Measurements from ENCODE around the gene EIF2AK2.
"Not testable (repeated sequence)": the region's sequence is repeated elsewhere in the genome, so short reads cannot be mapped to it uniquely, and the experiment has no call there.

EIF2AK2 gene

DNA sequence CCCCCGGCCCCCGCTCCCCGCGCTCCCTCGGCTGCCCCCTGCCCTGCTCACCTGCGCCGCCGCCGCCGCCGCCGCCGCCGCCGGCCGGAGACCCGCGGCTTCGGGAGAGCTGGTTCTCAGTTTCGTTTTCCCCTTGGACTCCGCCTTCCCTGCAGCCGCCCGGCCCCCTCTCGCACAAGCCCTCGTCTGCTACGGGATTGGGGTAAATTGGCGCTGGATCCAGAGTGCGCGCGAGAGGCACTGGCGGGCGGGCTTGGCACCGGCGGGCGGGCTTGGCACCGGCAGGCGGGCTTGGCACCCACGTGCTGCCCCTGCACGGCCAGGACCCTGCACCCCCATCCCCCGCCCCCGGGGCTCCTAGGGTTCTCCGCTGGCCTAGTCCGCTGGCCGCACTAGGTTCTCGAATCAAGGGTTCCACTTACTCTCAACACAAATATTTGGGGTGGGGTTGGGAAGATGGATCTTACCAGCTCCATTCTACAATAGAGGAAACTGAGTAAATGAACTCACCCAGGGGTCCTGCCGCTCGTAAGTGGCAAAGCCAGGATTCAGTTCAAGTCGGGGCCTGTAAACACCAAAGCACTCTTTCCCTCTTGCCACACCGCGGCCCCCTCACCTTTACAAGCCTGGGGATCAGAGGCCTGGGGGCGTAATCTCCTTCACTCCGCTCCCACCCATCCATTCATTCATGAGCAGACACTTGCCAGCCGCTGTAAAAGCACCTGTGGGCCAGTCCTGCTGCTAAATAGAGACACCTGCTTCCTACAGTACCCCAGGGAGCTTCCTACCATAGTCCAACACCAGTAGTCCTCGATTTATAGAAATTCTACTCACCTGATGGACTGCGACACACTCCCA is at the start of gene EIF2AK2:
EIF2AK2 (minus strand) TSS at position 124 of the 858 bp plus-strand sequence. CDS start 9,174 bp downstream, outside the sequence.
- DNase-seq: peak; percentile 86

- DNase-seq: no peak
These were observed 49.0 kb upstream of the EIF2AK2 start for GRCh38 chr2:37205689-37206341.

- not testable (repeated sequence) for DNase-seq
These were observed 48.4 kb upstream of the EIF2AK2 start for GRCh38 chr2:37205071-37205661.

GRCh38 chr2:37203708-37204107 is 46.9 kb upstream of the EIF2AK2 start:
- no peak for DNase-seq

DNA sequence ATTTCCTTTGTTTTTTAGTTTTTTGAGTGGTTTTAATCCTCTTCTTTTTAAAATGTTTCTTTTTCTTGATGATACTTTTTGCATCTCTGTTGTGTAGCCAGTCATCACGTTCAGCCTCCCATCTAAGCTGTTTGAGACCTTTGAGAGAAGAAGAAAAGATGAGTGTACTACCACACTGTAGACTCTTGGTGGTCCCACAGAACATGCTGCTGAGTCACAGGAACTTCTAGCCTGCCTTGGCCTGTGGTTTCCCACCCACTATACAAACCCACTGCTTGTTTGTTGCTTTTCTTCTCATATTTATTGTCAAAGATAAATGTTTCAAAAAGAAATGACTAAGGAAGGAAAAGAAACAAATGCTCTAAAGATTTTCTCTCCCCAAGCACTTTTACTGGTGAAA is 45.0 kb upstream of the EIF2AK2 start:
- no peak for DNase-seq

- no peak for DNase-seq
These were observed 44.4 kb upstream of the EIF2AK2 start for GRCh38 chr2:37201208-37201607.

DNA sequence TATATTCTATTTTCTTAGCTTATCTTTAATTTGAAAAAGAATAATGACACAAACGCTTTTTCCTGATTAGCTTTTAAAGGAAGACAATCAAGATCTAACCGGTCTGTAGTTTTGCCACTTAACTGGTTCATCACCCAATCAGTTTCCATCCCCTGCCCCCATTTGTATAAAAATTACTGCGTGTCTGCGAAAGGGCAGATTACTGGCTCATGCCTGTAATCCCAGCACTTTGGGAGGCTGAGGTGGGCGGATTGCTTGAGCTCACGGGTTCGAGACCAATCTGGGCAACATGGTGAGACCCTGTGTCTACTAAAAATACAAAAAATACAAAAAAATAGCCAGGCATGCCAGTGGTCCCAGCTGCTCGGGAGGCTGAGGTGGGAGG is 41.9 kb upstream of the EIF2AK2 start:
- no peak for DNase-seq

DNA sequence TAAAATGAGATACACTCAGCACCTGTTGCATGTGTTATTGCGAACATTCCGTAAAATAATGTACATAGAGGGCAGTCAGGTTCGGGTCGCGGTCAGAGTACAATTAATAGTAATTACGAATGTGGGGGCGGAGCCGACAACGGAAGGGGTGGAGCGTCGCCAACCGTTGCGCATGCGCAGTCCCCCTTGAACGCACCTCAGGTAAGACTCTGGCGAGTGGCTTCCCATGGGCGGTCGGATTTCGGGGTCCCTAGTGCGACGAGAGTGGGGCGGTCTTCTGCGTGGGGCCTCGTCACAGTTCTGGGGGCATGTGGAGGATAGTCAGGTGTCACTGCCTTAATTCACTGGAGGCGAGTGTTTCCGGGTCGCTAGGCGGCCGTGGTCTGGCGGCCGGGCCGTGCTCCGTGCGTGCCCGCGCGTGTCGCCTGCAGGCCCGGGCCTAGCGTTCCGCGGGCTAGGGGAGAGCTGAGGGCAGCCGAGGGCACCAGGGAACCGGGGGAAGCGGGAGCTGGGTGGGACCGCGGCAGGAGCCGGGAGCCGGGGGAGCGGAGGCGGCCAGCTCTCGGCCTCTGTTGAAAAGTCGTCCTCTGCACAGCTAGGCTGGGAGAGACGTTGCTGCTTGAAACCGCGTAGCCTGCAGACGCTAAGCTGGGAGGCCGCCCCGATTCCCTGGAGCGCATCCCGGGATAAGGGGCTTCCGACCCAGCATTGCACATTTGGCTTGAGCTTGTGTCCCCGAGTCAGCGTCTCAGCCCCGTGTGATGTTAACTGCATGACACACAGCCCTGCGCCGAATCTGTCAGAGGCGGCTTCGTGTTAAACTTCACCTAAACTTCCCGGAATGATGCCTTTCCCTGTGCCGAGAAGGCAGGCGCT is 39.8 kb upstream of the EIF2AK2 start, which contains the start of gene CEBPZOS:
CEBPZOS (plus strand) TSS at position 177 of the 876 bp plus-strand sequence. CDS start 3,209 bp downstream, outside the sequence.
- peak; percentile 97 for DNase-seq

- DNase-seq: not testable (repeated sequence)
These were observed 39.1 kb upstream of the EIF2AK2 start for GRCh38 chr2:37195862-37196319.

- no peak for DNase-seq
These were observed 35.8 kb upstream of the EIF2AK2 start for GRCh38 chr2:37192551-37192950.

DNA sequence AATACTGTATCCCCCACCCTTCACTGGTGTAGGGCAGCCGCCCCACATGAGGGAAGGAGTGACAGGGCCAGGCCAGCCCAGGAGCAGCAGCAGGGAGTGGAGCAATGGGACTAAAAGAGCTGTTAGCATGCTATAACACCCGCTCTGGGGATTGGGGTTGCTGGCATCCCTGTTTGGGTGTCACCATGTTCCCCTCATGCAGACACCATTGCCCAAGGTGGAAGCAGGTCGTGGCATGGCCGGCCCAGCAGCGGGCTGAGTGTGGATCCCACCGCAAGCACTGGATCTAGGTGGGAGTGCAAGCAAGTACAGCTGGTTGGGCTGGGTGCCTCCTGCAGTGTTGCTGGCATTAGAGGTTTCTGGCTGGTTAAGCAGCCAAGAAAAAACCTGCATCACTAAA is 35.0 kb upstream of the EIF2AK2 start:
- DNase-seq: no peak

DNA sequence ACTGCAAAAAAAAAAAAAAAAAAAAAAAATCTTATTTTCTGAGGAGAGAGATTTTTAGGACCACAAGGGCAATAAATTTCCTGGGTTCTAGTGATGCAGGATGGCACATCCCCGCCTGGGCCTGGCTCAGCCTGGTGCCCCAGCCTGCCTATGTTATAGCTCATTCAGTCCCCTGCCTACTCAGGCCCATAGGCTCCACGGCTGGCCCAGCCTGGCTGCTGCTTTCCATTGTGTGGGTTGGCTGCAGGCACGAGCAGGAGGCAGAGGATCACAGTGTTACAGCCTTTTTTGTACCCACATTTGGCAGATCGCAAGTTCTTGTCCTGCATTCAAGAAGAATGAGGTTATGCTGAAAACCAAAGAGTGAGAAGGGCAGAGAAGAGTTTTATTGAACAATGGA is 34.5 kb upstream of the EIF2AK2 start:
- no peak for DNase-seq

DNA sequence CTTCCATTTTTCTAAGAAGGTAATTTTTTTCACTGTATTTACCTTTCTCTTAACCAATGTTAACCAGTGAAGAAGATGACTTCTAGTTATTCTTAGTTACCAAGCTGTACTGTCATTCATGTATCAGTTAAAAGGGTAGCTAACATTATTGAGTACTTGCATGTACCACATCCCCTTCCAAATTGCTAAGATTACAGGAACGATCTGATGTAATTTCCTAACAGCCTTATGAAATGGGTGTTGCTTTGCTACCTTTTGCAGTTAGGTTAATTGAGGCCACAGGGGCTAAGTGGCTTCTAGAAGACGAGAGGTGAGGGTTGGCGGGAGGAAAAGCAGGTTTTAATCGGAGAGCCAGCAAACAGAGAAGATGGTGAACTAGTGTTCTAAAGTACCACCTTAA is 33.5 kb upstream of the EIF2AK2 start:
- no peak for DNase-seq

DNA sequence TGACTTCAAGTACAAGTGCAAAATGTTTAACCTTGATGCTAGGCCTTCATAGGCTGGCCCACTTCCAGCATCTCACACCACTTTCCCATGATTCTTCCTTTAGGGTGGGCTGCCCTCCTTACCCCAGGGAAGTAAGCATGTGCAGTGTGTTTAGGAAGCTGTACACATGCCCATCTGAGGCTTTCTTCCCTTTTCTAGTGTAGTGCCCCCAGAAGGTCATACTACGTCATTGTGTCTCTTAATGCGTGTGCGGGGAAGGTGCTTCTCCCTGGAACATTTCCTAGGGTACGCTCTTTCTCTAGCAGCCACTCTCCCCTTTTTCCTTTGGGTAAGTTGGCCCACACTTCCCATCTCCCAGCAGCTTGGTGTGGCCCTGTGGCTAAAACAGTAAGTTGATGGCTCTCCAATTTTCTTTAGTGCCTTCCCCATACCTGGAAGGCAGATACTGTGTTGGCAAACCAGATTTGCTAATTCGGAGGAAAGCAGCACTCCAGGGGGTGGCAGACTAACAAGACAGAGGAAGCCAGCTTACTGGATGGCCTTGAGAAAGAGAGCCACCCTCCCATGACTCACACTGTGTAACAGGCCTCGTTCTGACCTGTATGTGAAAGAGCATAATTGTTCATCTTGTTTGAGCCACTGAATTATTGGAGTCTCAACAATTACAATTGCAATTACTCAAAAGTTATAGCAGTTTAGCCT is 32.8 kb upstream of the EIF2AK2 start:
- no peak for DNase-seq

DNA sequence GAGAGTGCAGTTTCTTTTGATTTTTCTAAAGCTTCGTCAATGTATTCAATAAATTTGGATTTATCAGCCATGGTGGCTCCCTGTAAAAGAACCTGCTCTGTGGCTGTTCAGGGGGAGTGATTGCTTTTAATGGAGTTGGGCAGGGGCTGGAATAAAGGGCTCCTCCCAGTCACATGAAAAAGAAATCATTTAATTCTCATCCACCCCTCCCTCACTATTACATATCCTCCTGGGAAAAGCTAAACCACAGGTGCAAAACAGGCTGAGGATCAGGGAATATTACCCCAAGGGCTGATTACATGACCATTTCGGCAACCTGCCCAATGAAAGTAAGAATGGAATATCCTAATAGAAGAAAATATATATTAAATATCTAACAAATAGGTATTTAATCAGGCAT is 31.8 kb upstream of the EIF2AK2 start, which contains the start of gene SULT6B1:
SULT6B1 (minus strand) TSS at position 101 of the 400 bp plus-strand sequence; CDS start at position 71, 30 bp downstream.
- DNase-seq: no peak

GRCh38 chr2:37181726-37182684 is 25.2 kb upstream of the EIF2AK2 start:
- no peak for DNase-seq

GRCh38 chr2:37180640-37181039 is 23.9 kb upstream of the EIF2AK2 start:
- DNase-seq: no peak

DNA sequence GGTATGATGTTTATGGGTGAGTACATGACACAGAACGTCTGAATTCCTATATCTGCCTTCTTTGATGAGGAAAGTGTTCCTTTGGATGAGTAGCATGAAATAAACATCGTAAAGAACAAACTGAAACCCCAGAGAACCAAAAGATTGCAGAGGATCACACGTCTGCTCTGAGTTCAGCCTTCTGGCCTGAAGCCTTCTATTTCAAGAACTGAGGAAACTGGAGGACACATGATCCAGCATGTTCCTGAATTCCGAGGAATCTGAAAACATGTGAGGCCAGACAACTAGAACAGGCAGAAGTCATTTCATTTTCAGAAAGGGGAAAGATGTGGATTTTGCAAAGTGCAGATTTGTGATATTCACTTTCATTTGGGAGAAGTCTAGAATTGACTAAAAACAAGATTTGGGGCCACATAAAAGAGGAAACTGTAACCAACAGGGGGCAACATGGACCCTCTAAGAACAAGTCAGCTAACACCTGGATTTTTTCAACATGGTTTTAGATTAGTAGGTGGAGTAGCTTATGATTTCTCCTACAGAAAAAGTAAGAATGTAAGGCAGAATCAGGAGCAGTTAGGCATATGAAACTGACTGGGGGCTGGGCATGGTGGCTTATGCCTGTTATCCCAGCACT is 23.3 kb upstream of the EIF2AK2 start:
- DNase-seq: no peak

- DNase-seq: no peak
These were observed 17.0 kb upstream of the EIF2AK2 start for GRCh38 chr2:37173741-37174140.

- no peak for DNase-seq
These were observed 14.8 kb upstream of the EIF2AK2 start for GRCh38 chr2:37171624-37171950.
